SK-N-SH (cell line): ENCODE data around the gene TECTB. TPM values are rescaled to one million over a fixed set of nuclear protein-coding genes. Genes with fewer than 3 reads are reported as not detected.

Source experiments
- CTCF ChIA-PET: fragments of 300-600, 350-600 bp; formaldehyde crosslinking; extraction: SDS; loops from one replicate; lab custom pipeline; 2021; lab: Yijun Ruan, JAX
- POLR2A ChIA-PET: fragments of 350-600 bp; sonication (Branson Sonifier 250); formaldehyde crosslinking; extraction: SDS; loops from one replicate; lab custom pipeline; 2020; ENCODE audit warnings: antibody characterized with exemption, inconsistent platforms; lab: Yijun Ruan, JAX
- DNase-seq: peaks from one replicate; pipeline ENCODE4 v3.0.0; 2012
- H2AFZ ChIP-seq: fragments of 200-600 bp; sonication (generic); 2 replicates; pipeline ENCODE4 v1.8.1; 2016; ENCODE audit warnings: antibody characterized with exemption, mild to moderate bottlenecking, low read depth
- H3F3A ChIP-seq: fragments of 200-600 bp; sonication (generic); replicated peaks from 2 replicates; pipeline ENCODE3; 2016; ENCODE audit warnings: antibody characterized with exemption, mild to moderate bottlenecking; ENCODE audit not compliant: insufficient read depth
- H3K27ac ChIP-seq, 2 experiments: fragments of 200-500 bp in 1 of 2; fragments of 200-600 bp in 1 of 2; sonication (Bioruptor generic) in 1 of 2; sonication (generic), shearing (Covaris generic) in 1 of 2; 2 replicates each; pipeline versions ENCODE4 v1.5.1 to v1.6.1; 2014 to 2016; ENCODE audit warnings: low read depth in 2 of 2, inconsistent platforms in 1 of 2, low read length in 1 of 2, mild to moderate bottlenecking in 1 of 2, mixed read lengths in 1 of 2
- H3K27me3 ChIP-seq: fragments of 200-600 bp; sonication (generic), shearing (Covaris generic); 2 replicates; pipeline ENCODE4 v1.6.1; 2016; ENCODE audit warnings: mixed run types; ENCODE audit not compliant: insufficient read depth
- H3K36me3 ChIP-seq, 2 experiments: fragments of 200-500 bp in 1 of 2; fragments of 200-600 bp in 1 of 2; sonication (Bioruptor generic) in 1 of 2; sonication (generic) in 1 of 2; replicated peaks in 1 of 2; 2 replicates each; pipeline versions ENCODE3 to v1.5.1; 2014 to 2016; ENCODE audit warnings: low read length in 1 of 2, mild to moderate bottlenecking in 1 of 2; ENCODE audit not compliant: insufficient read depth in 2 of 2, control insufficient read depth in 1 of 2
- H3K4me1 ChIP-seq, 2 experiments: fragments of 200-500 bp in 1 of 2; fragments of 200-600 bp in 1 of 2; sonication (Bioruptor generic) in 1 of 2; sonication (generic), shearing (Covaris generic) in 1 of 2; 2 replicates each; pipeline versions ENCODE4 v1.5.1 to v1.6.1; 2014 to 2016; ENCODE audit warnings: low read depth in 1 of 2, low read length in 1 of 2, mixed run types in 1 of 2; ENCODE audit not compliant: insufficient read depth in 2 of 2, control insufficient read depth in 1 of 2
- H3K4me2 ChIP-seq: fragments of 200-600 bp; sonication (generic), shearing (Covaris generic); 2 replicates; pipeline ENCODE4 v1.6.1; 2017; ENCODE audit warnings: mixed run types
- H3K4me3 ChIP-seq, 2 experiments: fragments of 200-500 bp in 1 of 2; fragments of 200-600 bp in 1 of 2; sonication (Bioruptor generic) in 1 of 2; sonication (generic), shearing (Covaris generic) in 1 of 2; 2 replicates each; pipeline versions ENCODE4 v1.5.1 to v1.8.1; 2014 to 2016; ENCODE audit warnings: low read depth in 2 of 2, inconsistent platforms in 1 of 2, low read length in 1 of 2, mild to moderate bottlenecking in 1 of 2, mixed read lengths in 1 of 2, moderate library complexity in 1 of 2
- H3K79me2 ChIP-seq: fragments of 200-600 bp; sonication (generic); 2 replicates; pipeline ENCODE4 v1.8.1; 2017; ENCODE audit warnings: mild to moderate bottlenecking; ENCODE audit not compliant: insufficient read depth
- H3K9ac ChIP-seq: fragments of 200-600 bp; sonication (generic); 2 replicates; pipeline ENCODE4 v1.6.1; 2017; ENCODE audit warnings: mixed run types
- H3K9me2 ChIP-seq: fragments of 200-600 bp; sonication (generic); 2 replicates; pipeline ENCODE4 v1.6.1; 2017; ENCODE audit warnings: mixed run types
- H3K9me3 ChIP-seq: fragments of 200-600 bp; sonication (generic); 2 replicates; pipeline ENCODE4 v1.6.1; 2017; ENCODE audit warnings: mixed run types, mild to moderate bottlenecking, moderate library complexity
- H4K20me1 ChIP-seq: fragments of 200-600 bp; sonication (generic); 2 replicates; pipeline ENCODE4 v1.6.1; 2017; ENCODE audit warnings: mild to moderate bottlenecking, mixed run types; ENCODE audit not compliant: insufficient read depth
- CHD2 ChIP-seq: fragments of 150-350 bp; IDR thresholded peaks from 2 replicates; pipeline ENCODE4 v1.6.1; 2018; ENCODE audit warnings: low read length; ENCODE audit not compliant: partially characterized antibody
- EP300 ChIP-seq, 2 experiments: IDR thresholded peaks; 2 replicates each; pipeline versions ENCODE4 v1.4.0 to v1.6.1; 2012; ENCODE audit warnings: borderline replicate concordance in 1 of 2, low read depth in 1 of 2, low read length in 1 of 2
- EZH2phosphoT487 ChIP-seq: fragments of 200-600 bp; sonication (generic); IDR thresholded peaks from 2 replicates; pipeline ENCODE4 v1.6.1; 2017; ENCODE audit warnings: low read depth, mixed run types, mild to moderate bottlenecking, antibody characterized with exemption, moderate library complexity, borderline replicate concordance
- FOXJ3 ChIP-seq: sonication (generic); formaldehyde crosslinking; IDR thresholded peaks from 2 replicates; pipeline ENCODE4 v1.5.1; 2020; ENCODE audit warnings: mild to moderate bottlenecking, missing genetic modification reagents
- FOXM1 ChIP-seq: IDR thresholded peaks from 2 replicates; pipeline ENCODE4 v1.4.0; 2012; ENCODE audit warnings: low read depth, mild to moderate bottlenecking
- GABPA ChIP-seq: IDR thresholded peaks from 2 replicates; pipeline ENCODE4 v1.4.0; 2012; ENCODE audit warnings: low read depth, mild to moderate bottlenecking
- IRF3 ChIP-seq: fragments of 150-350 bp; IDR thresholded peaks from 2 replicates; pipeline ENCODE4 v1.6.1; 2016; ENCODE audit warnings: mild to moderate bottlenecking, low read depth, low read length
- JUND ChIP-seq: IDR thresholded peaks from 2 replicates; pipeline ENCODE4 v1.4.0; 2012
- MAX ChIP-seq: IDR thresholded peaks from 2 replicates; pipeline ENCODE4 v1.4.0; 2012; ENCODE audit warnings: low read depth
- MEF2A ChIP-seq: IDR thresholded peaks from 2 replicates; pipeline ENCODE4 v1.4.0; 2012; ENCODE audit warnings: low read depth, borderline replicate concordance
- MXI1 ChIP-seq: IDR thresholded peaks from 2 replicates; pipeline ENCODE4 v1.6.1; 2012; ENCODE audit warnings: mild to moderate bottlenecking, low read depth, low read length, improper control_type of control experiment
- NRF1 ChIP-seq: IDR thresholded peaks from 2 replicates; pipeline ENCODE4 v1.6.1; 2012; ENCODE audit warnings: low read depth, mild to moderate bottlenecking, low read length
- PBX3 ChIP-seq: IDR thresholded peaks from 2 replicates; pipeline ENCODE4; 2012
- RAD21 ChIP-seq: IDR thresholded peaks from 2 replicates; pipeline ENCODE4 v1.6.1; 2012; ENCODE audit warnings: mild to moderate bottlenecking, low read length
- RCOR1 ChIP-seq: fragments of 150-350 bp; IDR thresholded peaks from 2 replicates; pipeline ENCODE4 v1.6.1; 2017; ENCODE audit warnings: antibody characterized with exemption, low read length
- RFX5 ChIP-seq: IDR thresholded peaks from 2 replicates; pipeline ENCODE4 v1.6.1; 2012; ENCODE audit warnings: mild to moderate bottlenecking, improper control_type of control experiment, low read length
- RXRA ChIP-seq: IDR thresholded peaks from 2 replicates; pipeline ENCODE4 v1.4.0; 2012; ENCODE audit warnings: low read depth, mild to moderate bottlenecking, borderline replicate concordance
- SIN3A ChIP-seq: IDR thresholded peaks from 2 replicates; pipeline ENCODE4 v1.6.1; 2012; ENCODE audit warnings: low read depth, mild to moderate bottlenecking, low read length, moderate library complexity, borderline replicate concordance
- SMC3 ChIP-seq: IDR thresholded peaks from 2 replicates; pipeline ENCODE4 v1.6.1; 2012; ENCODE audit warnings: low read depth, low read length, improper control_type of control experiment
- USF1 ChIP-seq: IDR thresholded peaks from 2 replicates; pipeline ENCODE4 v1.4.0; 2012; ENCODE audit warnings: low read depth, borderline replicate concordance
- ZBTB33 ChIP-seq: IDR thresholded peaks from 2 replicates; pipeline ENCODE4 v1.4.0; 2012; ENCODE audit warnings: low read depth, borderline replicate concordance
- WGBS: methylation state at CpG from one replicate; pipeline ENCODE4 v1.1.6; 2017; ENCODE audit warnings: low lambda C conversion rate; 5-methylcytosine and 5-hydroxymethylcytosine counted together
- polyA plus RNA-seq, 3 experiments: library from polyadenylated mRNA; depleted of rRNA; stranded (reverse); fragments of >200 nt; gene quantifications; 2 replicates each; pipeline ENCODE4 v1.2.3, GENCODE V29; 2012

Gene TECTB
- polyA plus RNA-seq, 1 of the 3 experiments (the other 2 are of a cell fraction): not detected

- Histone ChIP-seq H3K79me2 (no peaks in the 10 kb centered on the region), H2AFZ (no peak overlapping the region), H3K27ac (no peak overlapping the region; a peak in 1 of 4 replicates), H3K9ac (no peak overlapping the region), H3F3A (no peaks in the 10 kb centered on the region), H3K4me2 (no peak overlapping the region), H3K27me3 (no peaks in the 10 kb centered on the region), H3K9me2 (no peaks in the 10 kb centered on the region), H3K9me3 (no peaks in the 10 kb centered on the region), H3K36me3 (no peaks in the 10 kb centered on the region), H3K4me3 (no peak overlapping the region), H3K4me1 (peaks cover 0 to 20% of the 10 kb centered on the region in 2 experiments; a peak in 1 of 4 replicates), H4K20me1 (no peaks in the 10 kb centered on the region)
- 52% methylated on average over 6 of the region's 6 CpGs for WGBS
- TF ChIP-seq IRF3 (no peak), PBX3 (no peak), USF1 (no peak), MXI1 (no peak), GABPA (no peak), NRF1 (no peak), SMC3 (no peak), JUND (no peak), SIN3A (no peak), RFX5 (no peak), MEF2A (no peak), EZH2phosphoT487 (no peak), FOXM1 (no peak)
- ChIA-PET POLR2A (no interaction called here), CTCF (no interaction called here)
- DNase-seq: no peak
Observed at GRCh38 chr10:112344261-112344660, 61.1 kb downstream of the TECTB start.

GRCh38 chr10:112345202-112345601, 62.0 kb downstream of the TECTB start:
- Histone ChIP-seq H3K4me2 (no peak overlapping the region), H3K36me3 (no peaks in the 10 kb centered on the region), H2AFZ (no peak overlapping the region), H3K9me2 (no peaks in the 10 kb centered on the region), H3K27me3 (no peaks in the 10 kb centered on the region), H3K9me3 (no peaks in the 10 kb centered on the region), H3F3A (no peaks in the 10 kb centered on the region), H3K4me3 (no peak overlapping the region), H4K20me1 (no peaks in the 10 kb centered on the region), H3K4me1 (peaks cover 0 to 20% of the 10 kb centered on the region in 2 experiments; a peak in 1 of 4 replicates), H3K79me2 (no peaks in the 10 kb centered on the region), H3K9ac (no peak overlapping the region), H3K27ac (no peak overlapping the region)
- TF ChIP-seq IRF3 (no peak), MAX (no peak), ZBTB33 (no peak), CHD2 (no peak), MXI1 (no peak), RAD21 (no peak), EP300 (IDR thresholded peaks at IDR 0.05; ENCODE audit: borderline replicate concordance in 1 of 2, low read depth in 1 of 2, low read length in 1 of 2) (no peak), RCOR1 (no peak), RXRA (no peak), FOXJ3 (no peak)
- ChIA-PET CTCF (interaction anchor here (1.0 kb wide), 1 partner anchor 16 kb away, joined by 3 read pairs; no protein-coding TSS in a partner anchor), POLR2A (no interaction called here)
- WGBS: 27% methylated on average over 3 of the region's 3 CpGs
- no peak for DNase-seq
